ENCODE measurements around the gene KIR3DL2.
"Not testable (repeated sequence)": the region's sequence is repeated elsewhere in the genome, so short reads cannot be mapped to it uniquely, and the experiment has no call there.

The KIR3DL2 gene

GRCh38 chr19:54871696-54872095, 21.5 kb downstream of the KIR3DL2 start:
- no peak for DNase-seq (ENCODE audit: low read depth)

DNA sequence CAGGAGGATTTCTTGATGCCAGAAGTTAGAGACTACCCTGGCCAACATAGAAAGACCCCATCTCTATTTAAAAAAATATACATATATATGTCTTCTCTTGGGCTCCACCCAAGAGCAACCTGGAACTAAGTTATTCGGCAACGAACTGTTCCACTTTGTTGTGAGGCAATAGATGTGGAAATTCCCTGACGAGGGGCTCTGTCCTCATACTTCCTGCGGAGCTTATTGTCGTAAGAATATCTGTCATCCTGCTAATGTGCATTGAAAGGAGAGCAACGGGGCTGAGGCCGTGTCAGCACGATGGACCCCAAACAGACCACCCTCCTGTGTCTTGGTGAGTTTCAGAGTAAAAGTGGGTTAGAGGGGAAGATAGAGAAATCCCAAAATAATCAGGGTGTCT, 23.7 kb downstream of the KIR3DL2 start, which contains the start of gene FCAR:
FCAR (plus strand) TSS at position 246 of the 400 bp plus-strand sequence; CDS start at position 301, 55 bp downstream.
- no peak for DNase-seq (ENCODE audit: low read depth)

DNA sequence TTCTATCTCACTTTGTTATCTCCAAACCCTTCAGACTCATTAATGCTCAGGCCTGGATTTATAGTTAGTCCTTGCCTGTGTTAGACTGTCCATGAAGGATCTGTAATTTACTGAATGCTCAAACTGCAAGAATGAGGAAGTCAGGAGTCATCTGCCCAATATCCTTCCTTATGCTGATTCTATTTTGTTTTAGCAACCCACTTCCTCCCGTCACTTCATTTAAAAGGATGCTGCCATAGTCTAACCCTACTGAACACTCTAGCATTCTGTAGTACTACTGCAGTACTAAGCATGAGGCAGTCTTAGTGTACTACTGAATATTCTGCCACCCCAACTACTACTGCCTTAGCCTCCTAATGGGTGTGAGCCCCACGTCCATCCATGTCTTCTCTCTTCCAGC, 25.3 kb downstream of the KIR3DL2 start:
- DNase-seq (ENCODE audit: low read depth): no peak

GRCh38 chr19:54877471-54877870, 27.2 kb downstream of the KIR3DL2 start:
- no peak for DNase-seq (ENCODE audit: low read depth)

DNA sequence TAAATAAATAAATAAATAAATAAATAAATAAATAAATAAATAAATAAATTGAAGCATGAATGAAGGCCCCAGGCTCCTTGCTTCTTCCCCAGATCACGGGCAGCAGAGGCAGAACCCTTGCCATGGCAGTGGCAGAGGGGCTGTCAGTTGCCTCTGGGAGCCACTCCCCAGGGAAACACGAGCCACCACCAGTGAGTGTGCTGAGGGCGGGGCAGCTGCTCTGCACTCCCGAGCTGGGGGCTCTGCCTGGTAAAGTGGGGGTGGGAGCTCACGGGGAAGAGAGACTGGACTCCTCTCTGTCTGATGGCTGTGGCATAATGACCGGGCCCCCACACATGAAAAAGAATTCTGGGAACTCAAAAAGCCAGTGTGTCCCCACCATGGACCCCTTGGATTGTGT, 31.6 kb downstream of the KIR3DL2 start:
- no peak for DNase-seq (ENCODE audit: low read depth)

DNA sequence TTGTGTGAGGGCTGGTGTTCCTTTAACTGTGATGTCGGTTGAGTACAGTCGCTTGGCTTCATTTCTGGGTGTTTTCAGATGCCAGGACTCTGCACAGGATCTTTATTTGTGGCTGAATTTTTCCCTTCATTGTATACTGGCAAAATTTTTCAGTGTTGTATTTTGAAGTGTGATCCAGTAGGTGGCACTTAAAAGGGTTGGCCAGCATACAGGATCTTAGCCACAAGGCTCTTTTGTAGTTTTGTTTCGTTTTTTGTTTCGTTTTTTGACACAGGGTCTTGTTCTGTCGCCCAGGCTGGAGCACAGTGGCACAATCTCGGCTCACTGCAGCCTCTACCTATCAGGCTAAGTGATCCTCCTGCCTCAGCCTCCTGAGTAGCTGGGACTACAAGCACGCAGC, 32.5 kb downstream of the KIR3DL2 start:
- DNase-seq (ENCODE audit: low read depth): no peak

DNA sequence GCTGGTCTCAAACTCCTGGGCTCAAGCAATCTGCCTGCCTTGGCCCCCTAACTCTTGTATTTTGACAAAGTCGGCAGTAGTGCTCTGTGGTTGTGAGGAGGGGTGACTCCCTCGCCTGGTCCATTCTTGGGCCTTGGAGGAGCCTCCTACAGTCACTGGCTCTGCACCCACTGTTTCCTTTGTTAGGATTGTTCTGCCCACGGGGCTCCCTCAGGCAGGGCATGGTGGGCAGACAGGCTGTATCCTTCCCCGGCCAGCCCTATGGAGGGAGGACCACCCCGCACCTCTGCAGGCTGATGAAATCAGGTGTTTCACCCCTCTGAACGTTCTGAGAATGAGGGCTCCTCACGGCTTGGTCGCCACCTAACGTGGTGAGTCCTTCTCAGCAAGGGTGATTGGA, 33.0 kb downstream of the KIR3DL2 start:
- DNase-seq (ENCODE audit: low read depth): no peak

DNA sequence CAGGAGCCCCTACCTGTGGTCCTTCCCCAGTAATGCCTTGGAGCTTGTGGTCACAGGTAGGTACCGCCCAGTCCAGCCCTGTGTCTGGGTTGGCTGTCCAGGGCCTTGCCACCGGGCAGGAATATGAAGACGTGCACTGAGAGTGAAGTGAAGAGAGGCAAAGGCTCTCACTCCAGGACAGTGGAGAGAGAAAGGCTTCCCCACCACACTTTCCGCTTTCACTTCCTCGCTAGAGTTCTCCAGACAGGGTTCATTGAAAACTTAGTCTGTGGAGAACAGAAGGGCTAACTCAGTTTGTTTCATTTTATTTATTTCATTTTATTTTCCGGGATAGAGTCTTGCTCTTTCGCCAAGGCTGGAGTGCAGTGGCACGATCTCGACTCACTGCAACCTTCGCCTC, 38.0 kb downstream of the KIR3DL2 start:
- DNase-seq (ENCODE audit: low read depth): no peak

DNA sequence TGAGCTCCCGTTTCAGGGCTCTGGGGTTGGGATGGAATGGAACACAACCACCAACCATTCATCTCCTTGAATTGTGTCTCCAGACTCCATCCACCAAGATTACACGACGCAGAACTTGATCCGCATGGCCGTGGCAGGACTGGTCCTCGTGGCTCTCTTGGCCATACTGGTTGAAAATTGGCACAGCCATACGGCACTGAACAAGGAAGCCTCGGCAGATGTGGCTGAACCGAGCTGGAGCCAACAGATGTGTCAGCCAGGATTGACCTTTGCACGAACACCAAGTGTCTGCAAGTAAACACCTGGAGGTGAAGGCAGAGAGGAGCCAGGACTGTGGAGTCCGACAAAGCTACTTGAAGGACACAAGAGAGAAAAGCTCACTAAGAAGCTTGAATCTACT, 39.3 kb downstream of the KIR3DL2 start:
- DNase-seq (ENCODE audit: low read depth): no peak

DNA sequence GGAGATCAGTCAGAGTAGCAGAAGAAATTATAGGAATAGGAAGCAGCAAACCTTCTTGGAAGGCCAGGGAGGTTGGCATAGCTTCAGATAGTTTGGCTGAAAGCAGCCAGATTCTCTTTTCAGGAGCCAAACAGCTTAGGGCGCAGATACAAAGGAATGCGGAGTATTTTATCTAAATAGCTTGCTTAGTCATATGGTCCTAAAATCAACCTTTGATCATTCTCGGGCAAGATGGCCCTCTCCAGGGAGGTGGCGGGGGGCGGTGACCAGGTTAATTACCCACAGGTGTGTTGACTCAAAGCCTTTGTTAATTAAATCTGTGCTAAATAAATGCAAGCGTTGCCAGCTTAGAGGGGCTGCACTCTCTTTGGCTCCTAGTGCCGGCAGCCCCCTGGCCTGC, 43.2 kb downstream of the KIR3DL2 start:
- DNase-seq (ENCODE audit: low read depth): no peak

DNA sequence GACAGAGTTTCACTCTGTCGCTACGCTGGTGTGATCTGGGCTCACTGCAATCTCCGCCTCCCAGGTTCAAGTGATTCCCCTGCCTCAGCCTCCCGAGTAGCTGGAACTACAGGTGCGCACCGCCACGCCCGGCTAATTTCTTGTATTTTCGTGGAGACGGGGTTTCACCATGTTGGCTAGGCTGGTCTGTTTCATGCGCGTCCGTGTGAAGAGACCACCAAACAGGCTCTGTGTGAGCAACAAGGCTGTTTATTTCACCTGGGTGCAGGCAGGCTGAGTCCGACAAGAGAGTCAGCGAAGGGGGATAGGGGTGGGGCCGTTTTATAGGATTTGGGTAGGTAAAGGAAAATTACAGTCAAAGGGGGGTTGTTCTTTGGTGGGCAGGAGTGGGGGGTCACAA, 43.9 kb downstream of the KIR3DL2 start:
- DNase-seq (ENCODE audit: low read depth): not testable (repeated sequence)

DNA sequence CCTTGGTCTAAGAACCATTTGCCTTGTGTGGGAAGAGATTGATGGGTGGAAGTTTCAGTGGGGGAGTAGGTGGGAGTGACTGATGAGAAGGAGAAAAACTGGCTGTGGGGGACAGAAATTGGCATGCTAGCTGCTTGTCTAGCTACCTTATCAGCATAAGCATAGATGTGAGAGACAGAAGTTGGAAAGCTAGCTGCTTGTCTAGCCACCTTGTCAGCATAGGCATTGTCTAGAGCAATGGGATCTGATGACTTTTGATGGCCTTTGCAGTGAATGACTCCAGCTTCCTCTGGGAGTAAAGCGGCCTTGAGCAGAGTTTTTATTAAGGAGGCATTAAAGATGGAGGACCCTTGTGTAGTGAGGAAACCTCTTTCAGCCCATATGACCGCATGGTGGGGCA, 45.8 kb downstream of the KIR3DL2 start:
- DNase-seq (ENCODE audit: low read depth): no peak

GRCh38 chr19:54898685-54899084, 48.4 kb downstream of the KIR3DL2 start:
- not testable (repeated sequence) for DNase-seq (ENCODE audit: low read depth)

GRCh38 chr19:54899646-54900045, 49.4 kb downstream of the KIR3DL2 start:
- not testable (repeated sequence) for DNase-seq (ENCODE audit: low read depth)

- not testable (repeated sequence) for DNase-seq (ENCODE audit: low read depth)
Measured at GRCh38 chr19:54901153-54901552, 50.9 kb downstream of the KIR3DL2 start.

- DNase-seq (ENCODE audit: low read depth): no peak
Measured at GRCh38 chr19:54902061-54902460, 51.8 kb downstream of the KIR3DL2 start.

- no peak for DNase-seq (ENCODE audit: low read depth)
Measured at GRCh38 chr19:54903303-54903702, 53.1 kb downstream of the KIR3DL2 start.

GRCh38 chr19:54904261-54904660, 54.0 kb downstream of the KIR3DL2 start:
- not testable (repeated sequence) for DNase-seq (ENCODE audit: low read depth)

GRCh38 chr19:54905421-54905802, 55.2 kb downstream of the KIR3DL2 start:
- no peak for DNase-seq (ENCODE audit: low read depth)

DNA sequence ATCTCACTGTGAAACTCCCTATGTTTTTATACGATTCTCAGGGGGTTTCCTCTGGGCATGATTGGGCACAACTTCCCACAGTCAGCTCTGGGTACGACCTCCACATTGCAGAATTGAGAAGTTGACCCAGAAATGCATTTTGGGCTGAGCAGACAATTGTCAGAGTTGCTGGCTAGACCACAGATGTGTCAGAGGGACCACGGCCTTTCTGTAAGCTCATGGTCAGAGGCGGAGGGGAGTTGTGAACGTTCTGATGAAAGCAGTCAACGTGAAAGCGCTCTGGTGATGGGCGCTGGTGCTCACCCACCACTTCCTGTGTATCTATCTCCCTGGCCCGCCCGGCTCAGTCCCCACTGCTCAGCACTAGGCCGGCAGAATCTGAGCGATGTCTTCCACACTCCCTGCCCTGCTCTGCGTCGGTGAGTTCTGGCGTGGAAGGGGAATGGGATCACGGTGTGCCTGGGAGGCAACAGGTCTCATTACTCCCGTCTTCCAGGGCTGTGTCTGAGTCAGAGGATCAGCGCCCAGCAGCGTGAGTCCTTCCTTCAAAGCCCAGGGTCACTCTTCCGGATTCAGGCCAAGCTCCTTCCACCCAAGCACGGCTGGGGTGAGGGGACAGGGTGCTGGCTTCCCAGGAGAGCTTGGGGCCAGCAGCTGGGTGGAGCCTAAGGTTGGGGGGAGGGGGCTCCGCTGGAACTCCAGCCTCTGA, 55.7 kb downstream of the KIR3DL2 start, which contains the start of gene NCR1:
NCR1 (plus strand) TSS at position 346 of the 709 bp plus-strand sequence; CDS start at position 386, 40 bp downstream.
- DNase-seq (ENCODE audit: low read depth): no peak

- no peak for DNase-seq (ENCODE audit: low read depth)
Measured at GRCh38 chr19:54906819-54907218, 56.6 kb downstream of the KIR3DL2 start.

DNA sequence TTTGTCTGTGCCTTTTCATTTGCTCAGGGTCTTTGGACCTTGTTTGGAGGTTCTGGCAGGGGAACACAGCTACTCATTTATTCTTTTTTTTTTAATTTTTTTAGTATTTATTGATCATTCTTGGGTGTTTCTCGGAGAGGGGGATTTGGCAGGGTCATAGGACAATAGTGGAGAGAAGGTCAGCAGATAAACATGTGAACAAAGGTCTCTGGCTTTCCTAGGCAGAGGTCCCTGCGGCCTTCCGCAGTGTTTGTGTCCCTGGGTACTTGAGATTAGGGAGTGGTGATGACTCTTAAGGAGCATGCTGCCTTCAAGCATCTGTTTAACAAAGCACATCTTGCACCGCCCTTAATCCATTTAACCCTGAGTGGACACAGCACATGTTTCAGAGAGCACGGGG, 57.7 kb downstream of the KIR3DL2 start:
- not testable (repeated sequence) for DNase-seq (ENCODE audit: low read depth)

All from activated T-cell treated with anti-CD3 and anti-CD28 coated beads for 1 hour (primary cell).